Measurements from ENCODE around the gene FAM219B.

GRCh38 chr15:74954515-74954914 is 47.9 kb upstream of the FAM219B start:
- TF ChIP-seq CTCF (IDR thresholded peaks at IDR 0.05) (no peak), POLR2A (IDR thresholded peaks at IDR 0.05) (no peak)

Measured in esophagus squamous epithelium (tissue), 4 donors.